Fibroblast of the aortic adventitia (primary cell): Measurements from ENCODE around the gene NBAS. TPM values are rescaled to one million over a fixed set of nuclear protein-coding genes. Genes with fewer than 3 reads are reported as not detected.

Source experiments
- DNase-seq: peaks from one replicate; pipeline ENCODE4 v3.0.0-alpha.2; 2010; ENCODE audit warnings: low read depth
- H3K4me3 ChIP-seq: 2 replicates; pipeline ENCODE4 v1.5.1; 2011; ENCODE audit warnings: low read depth, mild to moderate bottlenecking, control low read depth, low read length, moderate library complexity
- CTCF ChIP-seq: IDR thresholded peaks from 2 replicates; pipeline ENCODE4 v1.5.1; 2011; ENCODE audit warnings: mild to moderate bottlenecking, low read length, control low read depth, inconsistent platforms; ENCODE audit not compliant: insufficient read depth
- total RNA-seq: library from RNA; depleted of rRNA; stranded (reverse); fragments of >200 nt; gene quantifications from 2 replicates; pipeline ENCODE4 v1.2.3, GENCODE V29; 2012; ENCODE audit warnings: low replicate concordance

The NBAS gene
- total RNA-seq, 1 donor, result 76.0 TPM

GRCh38 chr2:15367715-15368114 is 193.4 kb downstream of the NBAS start:
- no peak for TF ChIP-seq CTCF
- DNase-seq, result no peak
- H3K4me3 ChIP-seq, result no peak overlapping the region

- DNase-seq, result no peak
- no peak for TF ChIP-seq CTCF
- no peak overlapping the region for H3K4me3 ChIP-seq
Observed at GRCh38 chr2:15367205-15367604, 193.9 kb downstream of the NBAS start.

- no peak for DNase-seq
- no peak for TF ChIP-seq CTCF
- no peak overlapping the region for H3K4me3 ChIP-seq
Observed at GRCh38 chr2:15365411-15365810, 195.7 kb downstream of the NBAS start.

GRCh38 chr2:15364561-15364960 is 196.6 kb downstream of the NBAS start:
- no peak for TF ChIP-seq CTCF
- no peak overlapping the region for H3K4me3 ChIP-seq
- peak; percentile 10 for DNase-seq

- DNase-seq, result no peak
- no peak overlapping the region for H3K4me3 ChIP-seq
- no peak for TF ChIP-seq CTCF
Observed at GRCh38 chr2:15363734-15364133, 197.4 kb downstream of the NBAS start.

GRCh38 chr2:15363142-15363541 is 198.0 kb downstream of the NBAS start:
- H3K4me3 ChIP-seq, result no peak overlapping the region
- TF ChIP-seq CTCF, result no peak
- peak; percentile 48 for DNase-seq
